ENCODE data around the gene PCSK5.
"Not testable (repeated sequence)": the region's sequence is repeated elsewhere in the genome, so short reads cannot be mapped to it uniquely, and the experiment has no call there.

Gene PCSK5

GRCh38 chr9:76298521-76299144 is 408.2 kb downstream of the PCSK5 start:
- DNase-seq (ENCODE audit: low read depth in 2 of 3, low spot score in 2 of 3): no peak

DNA sequence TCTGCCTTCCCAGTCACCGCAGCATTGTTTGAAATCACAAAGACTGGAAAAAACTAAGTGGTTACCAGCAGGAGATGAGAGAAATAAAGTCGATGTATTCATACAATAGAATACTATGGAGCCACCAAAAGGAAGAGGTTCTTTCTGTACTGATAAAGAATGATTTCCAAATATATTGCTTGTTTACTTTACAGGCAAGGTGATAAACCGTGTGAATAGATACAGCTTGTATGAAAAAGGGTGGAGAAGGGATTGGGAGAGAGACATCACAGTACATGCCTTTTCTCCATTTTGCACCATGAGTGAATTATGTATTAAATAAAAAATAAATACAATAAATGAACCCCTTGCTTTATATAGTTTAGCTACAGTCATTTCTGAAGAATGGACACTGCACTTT is 412.1 kb downstream of the PCSK5 start:
- DNase-seq (ENCODE audit: low read depth in 2 of 3, low spot score in 2 of 3): no peak

- DNase-seq (ENCODE audit: low read depth in 2 of 3, low spot score in 2 of 3): no peak
These were observed 412.6 kb downstream of the PCSK5 start for GRCh38 chr9:76302947-76303550.

- not testable (repeated sequence) for DNase-seq (ENCODE audit: low read depth in 2 of 3, low spot score in 2 of 3)
These were observed 416.6 kb downstream of the PCSK5 start for GRCh38 chr9:76307047-76307446.

DNA sequence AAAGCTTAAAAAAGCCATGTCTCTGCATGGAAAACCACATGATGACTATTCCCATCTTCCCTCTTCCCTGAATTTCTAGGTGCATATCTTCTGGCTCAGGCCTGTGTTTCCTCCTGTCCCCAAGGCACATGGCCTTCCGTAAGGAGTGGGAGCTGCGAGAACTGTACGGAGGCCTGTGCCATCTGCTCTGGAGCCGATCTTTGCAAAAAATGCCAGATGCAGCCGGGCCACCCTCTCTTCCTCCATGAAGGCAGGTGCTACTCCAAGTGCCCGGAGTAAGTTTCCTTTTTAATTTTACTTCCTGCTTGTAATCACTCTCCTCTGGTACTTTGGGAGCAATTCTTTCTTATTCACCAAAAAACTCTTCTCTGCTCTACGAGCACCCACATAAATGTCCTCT is 420.1 kb downstream of the PCSK5 start:
- DNase-seq (ENCODE audit: low read depth in 2 of 3, low spot score in 2 of 3): no peak

- no peak for DNase-seq (ENCODE audit: low read depth in 2 of 3, low spot score in 2 of 3)
These were observed 420.5 kb downstream of the PCSK5 start for GRCh38 chr9:76310991-76311390.

DNA sequence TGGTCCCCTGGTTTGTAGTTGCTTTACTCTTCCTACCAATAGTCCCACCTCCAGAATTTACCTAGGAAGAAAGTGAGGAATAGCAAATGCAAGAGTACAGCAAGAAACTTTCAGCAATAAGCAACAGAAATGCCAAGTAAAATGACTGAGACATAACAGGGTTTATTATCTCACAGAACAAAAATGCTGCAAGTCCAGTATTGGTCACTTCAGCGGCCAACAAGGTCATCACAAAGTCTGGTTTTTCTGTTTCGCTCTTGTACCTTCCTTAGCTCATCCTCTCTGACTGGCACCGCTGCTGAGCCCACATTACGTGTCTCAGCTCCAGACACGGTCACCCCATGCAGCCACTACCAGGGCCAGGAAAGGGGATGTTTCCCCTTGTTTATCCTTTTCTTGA is 421.1 kb downstream of the PCSK5 start:
- DNase-seq (ENCODE audit: low read depth in 2 of 3, low spot score in 2 of 3): no peak

GRCh38 chr9:76313771-76314170 is 423.3 kb downstream of the PCSK5 start:
- no peak for DNase-seq (ENCODE audit: low read depth in 2 of 3, low spot score in 2 of 3)

- no peak for DNase-seq (ENCODE audit: low read depth in 2 of 3, low spot score in 2 of 3)
These were observed 423.8 kb downstream of the PCSK5 start for GRCh38 chr9:76314321-76314720.

- no peak for DNase-seq (ENCODE audit: low read depth in 2 of 3, low spot score in 2 of 3)
These were observed 425.6 kb downstream of the PCSK5 start for GRCh38 chr9:76316069-76316468.

- DNase-seq (ENCODE audit: low read depth in 2 of 3, low spot score in 2 of 3): not testable (repeated sequence)
These were observed 429.0 kb downstream of the PCSK5 start for GRCh38 chr9:76319466-76319865.

DNA sequence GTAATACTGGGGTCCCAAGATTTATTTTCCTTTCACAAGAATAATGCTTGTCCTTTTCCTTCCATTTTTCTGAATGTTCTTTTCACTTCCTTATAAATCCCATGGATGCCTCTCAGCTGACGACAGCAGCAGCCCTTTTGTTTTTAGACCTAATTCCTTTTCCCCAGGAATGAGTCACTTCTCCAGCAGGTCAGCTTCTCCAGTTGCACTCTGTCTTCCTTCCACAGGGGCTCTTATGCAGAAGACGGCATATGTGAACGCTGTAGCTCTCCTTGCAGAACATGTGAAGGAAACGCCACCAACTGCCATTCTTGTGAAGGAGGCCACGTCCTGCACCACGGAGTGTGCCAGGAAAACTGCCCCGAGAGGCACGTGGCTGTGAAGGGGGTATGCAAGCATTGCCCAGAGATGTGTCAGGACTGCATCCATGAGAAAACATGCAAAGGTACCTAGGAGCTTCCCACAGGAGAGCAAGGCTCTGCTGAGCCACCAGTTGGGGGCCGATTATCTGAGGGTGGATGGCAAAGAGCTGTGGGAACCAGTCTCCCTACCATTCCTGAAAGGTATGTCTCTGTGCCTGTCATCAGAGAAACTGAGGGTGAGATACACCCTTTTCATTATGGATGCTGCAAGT is 430.8 kb downstream of the PCSK5 start:
- no peak for DNase-seq (ENCODE audit: low read depth in 2 of 3, low spot score in 2 of 3)

- DNase-seq (ENCODE audit: low read depth in 2 of 3, low spot score in 2 of 3): no peak
These were observed 432.3 kb downstream of the PCSK5 start for GRCh38 chr9:76322810-76323209.

- DNase-seq (ENCODE audit: low read depth in 2 of 3, low spot score in 2 of 3): no peak
These were observed 433.0 kb downstream of the PCSK5 start for GRCh38 chr9:76323490-76323889.

GRCh38 chr9:76324030-76324429 is 433.6 kb downstream of the PCSK5 start:
- not testable (repeated sequence) for DNase-seq (ENCODE audit: low read depth in 2 of 3, low spot score in 2 of 3)

- no peak for DNase-seq (ENCODE audit: low read depth in 2 of 3, low spot score in 2 of 3)
These were observed 439.6 kb downstream of the PCSK5 start for GRCh38 chr9:76330034-76330433.

GRCh38 chr9:76333388-76333787 is 442.9 kb downstream of the PCSK5 start:
- DNase-seq (ENCODE audit: low read depth in 2 of 3, low spot score in 2 of 3): no peak

GRCh38 chr9:76333964-76334363 is 443.5 kb downstream of the PCSK5 start:
- DNase-seq (ENCODE audit: low read depth in 2 of 3, low spot score in 2 of 3): no peak

- DNase-seq (ENCODE audit: low read depth in 2 of 3, low spot score in 2 of 3): no peak
These were observed 445.6 kb downstream of the PCSK5 start for GRCh38 chr9:76336027-76336426.

DNA sequence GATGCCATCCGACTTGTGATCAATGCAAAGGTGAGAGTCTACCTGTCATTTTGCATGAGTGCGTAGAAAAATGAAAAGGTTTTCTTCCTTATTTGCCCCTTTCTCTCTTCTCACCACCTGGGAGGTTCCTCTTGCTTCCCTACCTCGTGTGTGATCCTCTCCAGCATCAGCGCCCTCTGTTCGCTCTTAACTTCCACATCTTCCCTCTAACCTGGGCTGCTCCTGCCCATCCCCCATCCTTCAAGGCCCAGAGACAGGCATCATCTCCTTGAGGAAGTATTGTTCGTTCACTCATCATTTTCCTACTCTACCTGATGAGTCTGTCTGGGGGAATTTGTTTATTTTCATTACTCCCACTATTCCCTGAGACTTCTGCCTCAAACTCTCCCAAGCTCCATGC is 447.9 kb downstream of the PCSK5 start:
- no peak for DNase-seq (ENCODE audit: low read depth in 2 of 3, low spot score in 2 of 3)

DNA sequence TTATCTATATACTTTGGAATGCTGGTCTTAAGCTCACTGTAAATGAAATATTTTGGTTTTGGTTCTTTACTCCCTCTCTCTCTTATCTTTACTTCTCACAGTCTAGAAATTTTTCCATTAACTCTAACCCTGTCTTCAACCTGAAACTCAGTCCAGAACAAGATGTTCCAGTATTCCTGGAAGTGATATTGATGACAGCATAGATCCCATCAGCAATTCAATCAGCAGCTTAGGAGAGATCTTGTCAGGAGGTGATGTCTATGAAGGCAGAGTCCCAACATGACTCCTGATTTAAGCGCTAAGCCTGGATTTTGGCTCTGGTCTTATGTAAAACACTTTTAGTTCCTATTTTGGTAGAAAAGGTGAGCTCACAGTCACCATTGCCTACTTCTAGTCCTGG is 451.1 kb downstream of the PCSK5 start:
- DNase-seq (ENCODE audit: low read depth in 2 of 3, low spot score in 2 of 3): no peak

DNA sequence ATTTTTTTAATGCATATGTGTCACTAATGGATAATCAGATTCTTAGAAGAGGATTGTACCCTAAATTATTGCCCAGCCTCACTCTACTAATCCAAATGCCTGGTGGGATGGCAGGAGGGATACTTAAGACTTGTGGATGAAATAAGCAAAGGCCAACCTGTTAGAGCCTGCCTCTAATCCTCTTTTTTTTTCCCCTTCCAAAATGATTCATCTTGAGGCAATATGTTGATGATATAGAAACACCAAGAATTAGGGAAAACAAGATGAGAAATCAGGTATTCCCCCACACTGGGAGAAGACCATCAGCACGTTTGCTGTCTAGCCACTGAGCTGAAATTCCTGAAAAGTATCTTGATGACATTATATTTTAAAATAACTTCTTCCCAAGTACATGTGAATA is 451.7 kb downstream of the PCSK5 start:
- DNase-seq (ENCODE audit: low read depth in 2 of 3, low spot score in 2 of 3): no peak

DNA sequence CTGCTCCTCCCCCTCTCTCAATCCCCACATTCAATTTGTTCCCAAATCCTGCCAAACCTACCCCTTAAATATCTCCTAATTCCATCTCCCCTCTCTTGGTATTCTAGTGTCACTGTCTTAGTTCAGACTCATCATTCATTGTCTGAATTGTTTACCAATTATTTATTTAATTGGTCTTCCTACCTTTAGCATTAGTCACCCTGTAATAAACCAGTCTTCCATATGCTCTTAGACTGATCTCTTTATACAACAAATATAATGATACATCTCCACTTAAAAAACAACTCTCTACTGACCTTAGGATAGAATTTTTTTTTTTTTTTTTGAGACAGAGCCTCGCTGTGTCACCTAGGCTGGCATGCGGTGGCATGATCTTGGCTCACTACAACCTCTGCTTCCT is 452.4 kb downstream of the PCSK5 start:
- DNase-seq (ENCODE audit: low read depth in 2 of 3, low spot score in 2 of 3): no peak
